H1 (cell line): ENCODE measurements around the gene CEP72. TPM values are rescaled to one million over a fixed set of nuclear protein-coding genes. Genes with fewer than 3 reads are reported as not detected.

ENCODE experiments used
- CTCF ChIA-PET: fragments of 300-600 bp; sonication (Branson Sonifier 250); formaldehyde crosslinking; loops from one replicate; lab custom pipeline; 2021; ENCODE audit not compliant: partially characterized antibody; lab: Charles Lee
- POLR2A ChIA-PET: fragments of 300-600 bp; sonication (Branson Sonifier 250); formaldehyde crosslinking; loops from one replicate; lab custom pipeline; 2021; ENCODE audit warnings: inconsistent platforms; ENCODE audit not compliant: partially characterized antibody; lab: Charles Lee
- DNase-seq, 2 experiments: peaks; one replicate each; pipeline versions ENCODE4 v3.0.0 to v3.0.0-alpha.2; 2010 to 2022; ENCODE audit warnings: low spot score in 2 of 2, low read depth in 1 of 2, mixed read lengths in 1 of 2
- FAIRE-seq: peaks from 2 replicates; lab custom pipeline; 2011; peaks lifted over from hg19 to GRCh38; lab: Jason Lieb, UNC
- H2AFZ ChIP-seq: 2 replicates; pipeline ENCODE4 v1.8.1; 2012; ENCODE audit warnings: low read length, inconsistent platforms
- H2AK5ac ChIP-seq: 2 replicates; pipeline ENCODE4 v1.6.1; 2013; ENCODE audit warnings: low read depth, low read length
- H2BK120ac ChIP-seq: replicated peaks from 2 replicates; pipeline ENCODE3; 2013; ENCODE audit warnings: low read depth, low read length, inconsistent platforms
- H2BK12ac ChIP-seq: 2 replicates; pipeline ENCODE4 v1.6.1; 2013; ENCODE audit warnings: low read depth, low read length
- H2BK15ac ChIP-seq: 2 replicates; pipeline ENCODE4 v1.6.1; 2013; ENCODE audit warnings: low read length
- H2BK20ac ChIP-seq: 2 replicates; pipeline ENCODE4 v1.6.1; 2013; ENCODE audit warnings: low read length
- H2BK5ac ChIP-seq: 2 replicates; pipeline ENCODE4 v1.6.1; 2013; ENCODE audit warnings: low read depth, low read length
- H3K14ac ChIP-seq: 2 replicates; pipeline ENCODE4 v1.6.1; 2013; ENCODE audit warnings: inconsistent platforms; ENCODE audit not compliant: insufficient read length
- H3K18ac ChIP-seq: 2 replicates; pipeline ENCODE4 v1.6.1; 2013; ENCODE audit warnings: low read length; ENCODE audit errors: extremely low read depth
- H3K23ac ChIP-seq: 2 replicates; pipeline ENCODE4 v1.6.1; 2013; ENCODE audit warnings: inconsistent platforms; ENCODE audit not compliant: insufficient read length
- H3K23me2 ChIP-seq: 2 replicates; pipeline ENCODE4 v1.6.1; 2013; ENCODE audit warnings: low read depth, low read length
- H3K27ac ChIP-seq: 2 replicates; pipeline ENCODE4 v1.6.1; 2011; ENCODE audit warnings: low read depth, low read length, inconsistent platforms
- H3K27me3 ChIP-seq, 4 experiments: replicated peaks in 1 of 4; 1 replicate in 1 of 4; 2 replicates in 3 of 4; pipeline versions ENCODE4 v1.6.1 to v1.8.1; 2011 to 2013; ENCODE audit warnings: low read length in 3 of 4, mild to moderate bottlenecking in 3 of 4, inconsistent platforms in 2 of 4, mixed read lengths in 2 of 4, moderate library complexity in 1 of 4; ENCODE audit not compliant: control insufficient read depth in 3 of 4, insufficient read depth in 3 of 4; ENCODE audit errors: extremely low read depth in 1 of 4
- H3K36me3 ChIP-seq, 4 experiments: 2 replicates each; pipeline versions ENCODE4 v1.6.1 to v1.8.1; 2011 to 2013; ENCODE audit warnings: mild to moderate bottlenecking in 4 of 4, low read length in 3 of 4, moderate library complexity in 2 of 4, control low read depth in 1 of 4, inconsistent platforms in 1 of 4; ENCODE audit not compliant: insufficient read depth in 4 of 4, control insufficient read depth in 2 of 4
- H3K4ac ChIP-seq: replicated peaks from 2 replicates; pipeline ENCODE3; 2013; ENCODE audit warnings: low read length, low read depth, mixed read lengths, inconsistent platforms; ENCODE audit not compliant: insufficient read length
- H3K4me1 ChIP-seq, 4 experiments: replicated peaks in 1 of 4; 1 replicate in 1 of 4; 2 replicates in 3 of 4; pipeline versions ENCODE4 v1.6.1 to v1.8.1; 2011 to 2013; ENCODE audit warnings: low read length in 3 of 4, inconsistent platforms in 2 of 4, mixed read lengths in 1 of 4; ENCODE audit not compliant: insufficient read depth in 4 of 4, control insufficient read depth in 3 of 4
- H3K4me2 ChIP-seq, 2 experiments: 2 replicates each; pipeline versions ENCODE4 v1.6.1 to v1.8.1; 2011 to 2013; ENCODE audit warnings: low read depth in 2 of 2, low read length in 2 of 2, control low read depth in 1 of 2, inconsistent platforms in 1 of 2, mild to moderate bottlenecking in 1 of 2; ENCODE audit not compliant: insufficient read depth in 1 of 2
- H3K4me3 ChIP-seq, 4 experiments: fragments of 200-600, 300-600 bp in 1 of 4; sonication (generic), shearing (Covaris generic), sonication (Bioruptor Twin) in 1 of 4; 2 replicates each; pipeline versions ENCODE4 v1.5.1 to v1.8.1; 2011 to 2016; ENCODE audit warnings: low read length in 4 of 4, low read depth in 3 of 4, control low read depth in 2 of 4, inconsistent platforms in 2 of 4, mild to moderate bottlenecking in 2 of 4, mixed read lengths in 1 of 4, moderate library complexity in 1 of 4; ENCODE audit not compliant: insufficient read depth in 2 of 4; ENCODE audit errors: extremely low read depth in 1 of 4
- H3K56ac ChIP-seq: replicated peaks from 2 replicates; pipeline ENCODE3; 2013; ENCODE audit warnings: low read depth, mild to moderate bottlenecking, mixed read lengths, low read length, inconsistent platforms; ENCODE audit not compliant: insufficient read length
- H3K79me1 ChIP-seq: 2 replicates; pipeline ENCODE4 v1.6.1; 2013; ENCODE audit warnings: low read depth, low read length, control low read depth
- H3K79me2 ChIP-seq, 2 experiments: 2 replicates each; pipeline versions ENCODE4 v1.6.1 to v1.8.1; 2012 to 2013; ENCODE audit warnings: low read length in 2 of 2, mild to moderate bottlenecking in 2 of 2, inconsistent platforms in 1 of 2; ENCODE audit not compliant: insufficient read depth in 2 of 2, control insufficient read depth in 1 of 2
- H3K9ac ChIP-seq, 4 experiments: replicated peaks in 1 of 4; 1 replicate in 1 of 4; 2 replicates in 3 of 4; pipeline versions ENCODE4 v1.6.1 to v1.8.1; 2011 to 2013; ENCODE audit warnings: low read depth in 3 of 4, low read length in 3 of 4, control low read depth in 2 of 4, mild to moderate bottlenecking in 2 of 4, moderate library complexity in 2 of 4, inconsistent platforms in 1 of 4; ENCODE audit errors: extremely low read depth in 1 of 4
- H3K9me3 ChIP-seq, 2 experiments: 2 replicates each; pipeline versions ENCODE4 v1.6.1 to v1.8.1; 2012 to 2013; ENCODE audit warnings: mild to moderate bottlenecking in 2 of 2, moderate library complexity in 2 of 2, control low read depth in 1 of 2, inconsistent platforms in 1 of 2, low read depth in 1 of 2, low read length in 1 of 2, mixed read lengths in 1 of 2; ENCODE audit not compliant: insufficient read depth in 2 of 2
- H4K20me1 ChIP-seq, 2 experiments: replicated peaks in 1 of 2; 2 replicates each; pipeline versions ENCODE3 to v1.8.1; 2011 to 2013; ENCODE audit warnings: inconsistent platforms in 2 of 2, low read length in 2 of 2, mild to moderate bottlenecking in 1 of 2; ENCODE audit not compliant: insufficient read depth in 2 of 2, control insufficient read depth in 1 of 2
- H4K5ac ChIP-seq: 2 replicates; pipeline ENCODE4 v1.6.1; 2013; ENCODE audit warnings: low read length, low read depth, mixed read lengths, inconsistent platforms; ENCODE audit not compliant: insufficient read length
- H4K8ac ChIP-seq: 2 replicates; pipeline ENCODE4 v1.8.0; 2013; ENCODE audit warnings: mild to moderate bottlenecking, moderate library complexity, low read length, inconsistent platforms; ENCODE audit not compliant: insufficient read depth; ENCODE audit errors: extremely low read depth
- H4K91ac ChIP-seq: replicated peaks from 2 replicates; pipeline ENCODE3; 2013; ENCODE audit warnings: low read length, mixed read lengths, inconsistent platforms; ENCODE audit not compliant: insufficient read length
- BACH1 ChIP-seq: IDR thresholded peaks from 2 replicates; pipeline ENCODE4 v1.6.1; 2012; ENCODE audit warnings: low read length, improper control_type of control experiment
- BRCA1 ChIP-seq: IDR thresholded peaks from 2 replicates; pipeline ENCODE4 v1.6.1; 2012; ENCODE audit warnings: low read depth, low read length, improper control_type of control experiment
- CHD1 ChIP-seq: IDR thresholded peaks from 2 replicates; pipeline ENCODE4 v1.6.1; 2012; ENCODE audit warnings: low read depth, low read length, improper control_type of control experiment
- CHD2 ChIP-seq: IDR thresholded peaks from 2 replicates; pipeline ENCODE4 v1.6.1; 2012; ENCODE audit warnings: low read length, improper control_type of control experiment
- NANOG ChIP-seq: IDR thresholded peaks from 2 replicates; pipeline ENCODE4 v1.6.1; 2011; ENCODE audit warnings: low read length, low read depth, mild to moderate bottlenecking, inconsistent platforms; ENCODE audit not compliant: insufficient read depth, poor library complexity, severe bottlenecking
- PHF8 ChIP-seq: fragments of 200-600 bp; sonication (generic); conservative IDR thresholded peaks from 2 replicates; pipeline ENCODE4 v1.7.1; 2012; ENCODE audit warnings: low read depth, mild to moderate bottlenecking, inconsistent platforms, low read length, moderate library complexity
- POLR2AphosphoS5 ChIP-seq: IDR thresholded peaks from 2 replicates; pipeline ENCODE4 v1.6.1; 2011; ENCODE audit warnings: low read depth, low read length
- SP1 ChIP-seq: IDR thresholded peaks from 2 replicates; pipeline ENCODE4 v1.6.1; 2011; ENCODE audit warnings: low read depth, low read length
- WGBS, 2 experiments: shearing (Covaris generic) in 1 of 2; methylation state at CpG; one replicate each; pipeline versions ENCODE4 v1.1.6 to v1.1.7; 2013 to 2015; ENCODE audit warnings: low lambda C conversion rate in 2 of 2, mixed read lengths in 2 of 2, inconsistent platforms in 1 of 2, low coverage in 1 of 2, missing lambda C conversion rate in 1 of 2; ENCODE audit not compliant: insufficient replicate concordance in 2 of 2, insufficient coverage in 1 of 2, insufficient read length in 1 of 2; ENCODE audit errors: extremely low coverage in 1 of 2, missing lambda C conversion rate in 1 of 2; 5-methylcytosine and 5-hydroxymethylcytosine counted together
- polyA plus RNA-seq, 7 experiments: library from polyadenylated mRNA; depleted of rRNA in 3 of 7; stranded (reverse) in 5 of 7; unstranded in 2 of 7; fragments of >200 nt in 5 of 7; fragments of 200-250 nt in 2 of 7; gene quantifications; 1 replicate in 5 of 7; 2 replicates in 1 of 7; 4 replicates in 1 of 7; pipeline versions ENCODE4 v1.2.1 to v1.2.3, GENCODE V29; 2011 to 2013; ENCODE audit warnings: missing spikeins in 2 of 7, mixed read lengths in 2 of 7
- total RNA-seq: library from RNA; stranded (reverse); fragmentation: NEBNext Ultra II Directional; extraction: Animal tissue kit (Norgen Biotek cat#: 25700); gene quantifications from 2 replicates; pipeline ENCODE4 v1.2.1, GENCODE V29; 2021
- TF ChIP-seq, protein P1 (sequence below): IDR thresholded peaks from 2 replicates; pipeline ENCODE4 v1.6.1; 2012; ENCODE audit warnings: low read length, inconsistent platforms

Gene CEP72
- total and polyA plus RNA-seq, 2 of the 8 experiments (the other 6 are each of a cell fraction or from before 2014, with no cell fraction given): 13.1 to 19.6 TPM

DNA sequence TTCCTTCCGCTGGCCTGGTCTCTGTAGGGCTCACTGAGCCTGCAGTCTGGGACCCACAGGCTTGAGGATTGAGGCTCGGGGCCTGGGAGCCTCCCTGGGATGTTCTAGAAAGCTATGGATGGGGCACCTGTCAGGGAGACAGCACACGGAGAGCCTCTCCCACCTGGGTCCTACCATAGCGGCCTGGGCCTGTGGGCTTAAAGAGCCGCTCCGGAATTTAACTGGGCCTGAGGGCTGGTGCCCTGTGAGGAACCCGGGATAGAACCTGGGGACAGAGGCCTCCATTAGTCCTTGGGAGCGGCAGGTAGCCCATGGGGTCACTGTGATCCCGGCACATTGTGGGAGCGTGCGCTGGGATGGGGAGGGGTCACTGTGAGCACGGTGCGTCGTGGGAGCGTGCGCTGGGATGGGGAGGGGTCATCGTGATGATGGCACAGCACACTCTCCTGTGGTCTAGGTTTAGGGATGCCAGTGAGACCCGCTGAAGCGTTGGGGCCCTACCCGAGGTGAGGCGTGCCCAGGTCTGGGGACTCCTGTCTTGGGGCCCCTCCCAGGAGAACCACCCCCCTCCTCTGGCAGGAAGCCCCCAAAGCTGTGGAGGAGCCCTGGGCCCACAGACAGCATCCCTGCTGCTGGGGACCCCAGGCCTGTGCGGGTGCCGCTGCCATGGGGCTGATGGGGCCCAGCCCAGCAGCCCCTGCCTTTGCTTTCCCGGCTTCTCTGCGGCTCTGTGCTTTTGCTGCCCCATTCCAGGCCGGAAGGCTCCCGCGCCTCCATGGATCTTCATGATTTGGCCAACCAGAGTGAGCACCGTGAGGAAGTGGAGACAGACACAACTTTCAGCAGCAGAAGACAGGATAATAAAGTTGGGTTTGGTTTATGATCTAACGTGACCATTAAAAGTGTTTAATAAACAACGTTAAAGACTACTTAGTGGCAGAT is 3.4 kb upstream of the CEP72 start:
- ChIA-PET CTCF (no interaction called here), POLR2A (interaction anchor here (1.2 kb wide), 1 partner anchor 13 kb away, joined by 3 read pairs; no protein-coding TSS in a partner anchor)
- no peak overlapping the region for H2BK15ac ChIP-seq
- no peak overlapping the region for H3K18ac ChIP-seq
- WGBS, 2 experiments: 87% methylated on average over 29 of the region's 31 CpGs; no CpG with 5 or more reads in 1 of the 2 experiments
- H3K4me1 ChIP-seq: peaks cover 0 to 2% (median under 1%) of the 10 kb centered on the region in 4 experiments; a peak in 4 of 7 replicates
- no peak overlapping the region for H3K27ac ChIP-seq
- H4K20me1 ChIP-seq: peaks cover 0 to 16% of the 10 kb centered on the region in 2 experiments
- DNase-seq: no peak
- no peak overlapping the region for H4K5ac ChIP-seq
- H3K23me2 ChIP-seq: peaks cover 5% of the 10 kb centered on the region; the same call in 1 of the 2 replicates
- no peak overlapping the region for H2AFZ ChIP-seq
- H3K4me3 ChIP-seq: no peak overlapping the region
- H3K14ac ChIP-seq: no peak overlapping the region
- H2BK120ac ChIP-seq: no peak overlapping the region
- H2BK12ac ChIP-seq: no peak overlapping the region
- H2BK20ac ChIP-seq: no peak overlapping the region
- no peak overlapping the region for H3K23ac ChIP-seq
- H3K56ac ChIP-seq: no peak overlapping the region
- H3K27me3 ChIP-seq: peaks cover 0 to 2% (median 0%) of the 10 kb centered on the region in 4 experiments; a peak in 2 of 7 replicates
- FAIRE-seq: no peak
- H3K4me2 ChIP-seq: no peak overlapping the region
- H4K8ac ChIP-seq: no peak overlapping the region
- no peaks in the 10 kb centered on the region for H3K36me3 ChIP-seq
- H2AK5ac ChIP-seq: no peak overlapping the region
- H3K4ac ChIP-seq: no peak overlapping the region
- no peak overlapping the region for H2BK5ac ChIP-seq
- H3K79me2 ChIP-seq: peaks cover 6 to 13% of the 10 kb centered on the region in 2 experiments; a peak in 3 of 4 replicates
- H3K9me3 ChIP-seq: no peaks in the 10 kb centered on the region
- no peak overlapping the region for H3K9ac ChIP-seq
- H4K91ac ChIP-seq: no peak overlapping the region
- H3K79me1 ChIP-seq: no peaks in the 10 kb centered on the region; the same call in 1 of the 2 replicates
- TF ChIP-seq SP1 (no peak), CHD1 (no peak), PHF8 (no peak), CHD2 (no peak), BRCA1 (no peak), NANOG (no peak), BACH1 (no peak), POLR2AphosphoS5 (no peak)
- TF ChIP-seq, protein P1, sequence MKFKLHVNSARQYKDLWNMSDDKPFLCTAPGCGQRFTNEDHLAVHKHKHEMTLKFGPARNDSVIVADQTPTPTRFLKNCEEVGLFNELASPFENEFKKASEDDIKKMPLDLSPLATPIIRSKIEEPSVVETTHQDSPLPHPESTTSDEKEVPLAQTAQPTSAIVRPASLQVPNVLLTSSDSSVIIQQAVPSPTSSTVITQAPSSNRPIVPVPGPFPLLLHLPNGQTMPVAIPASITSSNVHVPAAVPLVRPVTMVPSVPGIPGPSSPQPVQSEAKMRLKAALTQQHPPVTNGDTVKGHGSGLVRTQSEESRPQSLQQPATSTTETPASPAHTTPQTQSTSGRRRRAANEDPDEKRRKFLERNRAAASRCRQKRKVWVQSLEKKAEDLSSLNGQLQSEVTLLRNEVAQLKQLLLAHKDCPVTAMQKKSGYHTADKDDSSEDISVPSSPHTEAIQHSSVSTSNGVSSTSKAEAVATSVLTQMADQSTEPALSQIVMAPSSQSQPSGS: no peak
